HK-2 (cell line): ENCODE results near the gene NOC4L.
"Not testable (repeated sequence)": the region's sequence is repeated elsewhere in the genome, so short reads cannot be mapped to it uniquely, and the experiment has no call there.

Source experiments
- DNase-seq: peaks from one replicate; pipeline ENCODE4 v3.0.0-alpha.2; 2018; ENCODE audit not compliant: unreplicated experiment

NOC4L gene

GRCh38 chr12:132123970-132124765, 20.1 kb upstream of the NOC4L start:
- DNase-seq: no peak

GRCh38 chr12:132124766-132125425, 19.4 kb upstream of the NOC4L start:
- no peak for DNase-seq

GRCh38 chr12:132125736-132126135, 18.5 kb upstream of the NOC4L start:
- DNase-seq: no peak

- no peak for DNase-seq
Measured at GRCh38 chr12:132127041-132127440, 17.2 kb upstream of the NOC4L start.

- no peak for DNase-seq
Measured at GRCh38 chr12:132129007-132129406, 15.2 kb upstream of the NOC4L start.

GRCh38 chr12:132130690-132131089, 13.6 kb upstream of the NOC4L start:
- no peak for DNase-seq

GRCh38 chr12:132131229-132131628, 13.0 kb upstream of the NOC4L start:
- no peak for DNase-seq

- DNase-seq: no peak
Measured at GRCh38 chr12:132131952-132132351, 12.3 kb upstream of the NOC4L start.

GRCh38 chr12:132132609-132133430, 11.4 kb upstream of the NOC4L start:
- DNase-seq: no peak

- no peak for DNase-seq
Measured at GRCh38 chr12:132133952-132134652, 10.2 kb upstream of the NOC4L start.

GRCh38 chr12:132134653-132135183, 9.5 kb upstream of the NOC4L start:
- DNase-seq: not testable (repeated sequence)

- not testable (repeated sequence) for DNase-seq
Measured at GRCh38 chr12:132136226-132136625, 8.0 kb upstream of the NOC4L start.

- DNase-seq: no peak
Measured at GRCh38 chr12:132137483-132138125, 6.7 kb upstream of the NOC4L start.

GRCh38 chr12:132138941-132139871, 5.1 kb upstream of the NOC4L start:
- no peak for DNase-seq

- DNase-seq: no peak
Measured at GRCh38 chr12:132139912-132140311, 4.3 kb upstream of the NOC4L start.

- DNase-seq: no peak
Measured at GRCh38 chr12:132140501-132140900, 3.8 kb upstream of the NOC4L start.

GRCh38 chr12:132140918-132141841, 3.1 kb upstream of the NOC4L start:
- no peak for DNase-seq

GRCh38 chr12:132141976-132142678, 2.1 kb upstream of the NOC4L start:
- DNase-seq: no peak
